HCT116 (cell line): Measurements from ENCODE around the gene ITPR1. TPM values are rescaled to one million over a fixed set of nuclear protein-coding genes. Genes with fewer than 3 reads are reported as not detected.

Experiments
- ATAC-seq: fragments of 200-7000 bp; cut with Tn5 transposase; 2 replicates; pipeline ENCODE4 v1.9.1; 2020; ENCODE audit warnings: mild to moderate bottlenecking, moderate library complexity
- BruUV-seq: library from RNA; stranded (reverse); fragments of 400-500 nt; replicated peaks from 2 replicates; lab custom pipeline; 2021; lab: Mats Ljungman, UMichigan
- CTCF ChIA-PET: fragments of 300-600 bp; sonication (Branson Sonifier 250); formaldehyde crosslinking; loops from one replicate; lab custom pipeline; 2021; ENCODE audit warnings: antibody characterized with exemption; lab: Charles Lee
- POLR2A ChIA-PET: fragments of 300-600, 350-600 bp; sonication (Branson Sonifier 250); formaldehyde crosslinking; loops from one replicate; lab custom pipeline; 2021; ENCODE audit warnings: antibody characterized with exemption; lab: Charles Lee
- RAD21 ChIA-PET, 2 experiments: fragments of 300-600 bp; sonication (Branson Sonifier 250); formaldehyde crosslinking; loops; one replicate each; lab custom pipeline; 2023; ENCODE audit warnings: low total read pairs in 2 of 2; ENCODE audit not compliant: uncharacterized antibody in 2 of 2, unreplicated experiment in 2 of 2, low non-redundant PET in 1 of 2; lab: Charles Lee
- DNase-seq: peaks from one replicate; pipeline ENCODE4 v3.0.0-alpha.2; 2010; ENCODE audit warnings: low read depth, low spot score
- H2AFZ ChIP-seq: fragments of 200-600 bp; shearing (Covaris generic), sonication (generic); 2 replicates; pipeline ENCODE4 v1.6.1; 2017; ENCODE audit warnings: low read depth, mixed run types, mixed read lengths, antibody characterized with exemption, low read length; ENCODE audit not compliant: poor library complexity, severe bottlenecking
- H3K27ac ChIP-seq: 2 replicates; pipeline ENCODE4 v1.5.1; 2012; ENCODE audit warnings: low read depth, low read length
- H3K27me3 ChIP-seq: fragments of 200-600 bp; sonication (generic); 2 replicates; pipeline ENCODE4 v1.6.1; 2016; ENCODE audit warnings: mixed run types, low read length, mixed read lengths; ENCODE audit not compliant: insufficient read depth
- H3K36me3 ChIP-seq, 2 experiments: fragments of 200-500 bp in 1 of 2; fragments of 200-600 bp in 1 of 2; sonication (Bioruptor generic) in 1 of 2; sonication (generic) in 1 of 2; 2 replicates each; pipeline versions ENCODE4 v1.5.1 to v1.6.1; 2014 to 2016; ENCODE audit warnings: low read length in 2 of 2, inconsistent platforms in 1 of 2, mixed read lengths in 1 of 2, mixed run types in 1 of 2; ENCODE audit not compliant: insufficient read depth in 2 of 2, control insufficient read depth in 1 of 2
- H3K4me1 ChIP-seq, 2 experiments: fragments of 200-600 bp in 1 of 2; sonication (generic) in 1 of 2; 2 replicates each; pipeline versions ENCODE4 v1.5.1 to v1.6.1; 2012 to 2017; ENCODE audit warnings: low read length in 2 of 2, inconsistent platforms in 1 of 2, mild to moderate bottlenecking in 1 of 2, mixed read lengths in 1 of 2, mixed run types in 1 of 2, moderate library complexity in 1 of 2; ENCODE audit not compliant: insufficient read depth in 2 of 2, control insufficient read depth in 1 of 2
- H3K4me2 ChIP-seq: fragments of 200-600 bp; sonication (generic); 2 replicates; pipeline ENCODE4 v1.6.1; 2017; ENCODE audit warnings: mixed run types, low read length, mixed read lengths
- H3K4me3 ChIP-seq, 2 experiments: fragments of 200-600 bp in 1 of 2; sonication (generic) in 1 of 2; replicated peaks in 1 of 2; 2 replicates each; pipeline ENCODE4 v1.5.1; 2011 to 2016; ENCODE audit warnings: low read length in 2 of 2, control low read depth in 1 of 2, low read depth in 1 of 2, mild to moderate bottlenecking in 1 of 2, mixed read lengths in 1 of 2, mixed run types in 1 of 2
- H3K79me2 ChIP-seq: fragments of 200-600 bp; sonication (generic); 2 replicates; pipeline ENCODE4 v1.6.1; 2017; ENCODE audit warnings: mild to moderate bottlenecking, mixed run types, low read length, moderate library complexity, mixed read lengths; ENCODE audit not compliant: insufficient read depth
- H3K9ac ChIP-seq: fragments of 200-600 bp; sonication (generic); 2 replicates; pipeline ENCODE4 v1.6.1; 2016; ENCODE audit warnings: low read length, mixed read lengths
- H3K9me2 ChIP-seq: fragments of 200-600 bp; sonication (generic), shearing (Covaris generic); 2 replicates; pipeline ENCODE4 v1.6.1; 2017; ENCODE audit warnings: mixed run types, mild to moderate bottlenecking, moderate library complexity; ENCODE audit not compliant: insufficient read depth
- H3K9me3 ChIP-seq, 2 experiments: fragments of 200-500 bp in 1 of 2; fragments of 200-600 bp in 1 of 2; sonication (Bioruptor generic) in 1 of 2; sonication (generic) in 1 of 2; 2 replicates each; pipeline ENCODE4 v1.6.1; 2014 to 2017; ENCODE audit warnings: low read length in 2 of 2, mixed read lengths in 2 of 2, inconsistent platforms in 1 of 2, low read depth in 1 of 2, mild to moderate bottlenecking in 1 of 2, mixed run types in 1 of 2, moderate library complexity in 1 of 2; ENCODE audit not compliant: control insufficient read depth in 1 of 2, insufficient read depth in 1 of 2
- H4K20me1 ChIP-seq: fragments of 200-600 bp; sonication (generic), shearing (Covaris generic); 2 replicates; pipeline ENCODE4 v1.6.1; 2017; ENCODE audit warnings: mixed run types, mild to moderate bottlenecking, moderate library complexity; ENCODE audit not compliant: insufficient read depth
- ATF3 ChIP-seq: IDR thresholded peaks from 2 replicates; pipeline ENCODE4 v1.6.1; 2012
- CBX3 ChIP-seq: IDR thresholded peaks from 2 replicates; pipeline ENCODE4 v1.6.1; 2012; ENCODE audit warnings: low read depth
- CEBPB ChIP-seq: IDR thresholded peaks from 2 replicates; pipeline ENCODE4 v1.6.1; 2012; ENCODE audit warnings: low read depth
- ELF1 ChIP-seq: IDR thresholded peaks from 2 replicates; pipeline ENCODE4 v1.6.1; 2012; ENCODE audit warnings: low read depth, borderline replicate concordance
- EZH2phosphoT487 ChIP-seq: fragments of 200-600 bp; IDR thresholded peaks from 2 replicates; pipeline ENCODE4 v1.6.1; 2018; ENCODE audit warnings: antibody characterized with exemption, borderline replicate concordance
- FOSL1 ChIP-seq: IDR thresholded peaks from 2 replicates; pipeline ENCODE4 v1.6.1; 2012; ENCODE audit warnings: low read depth
- JUND ChIP-seq: IDR thresholded peaks from 2 replicates; pipeline ENCODE4 v1.6.1; 2012
- POLR2AphosphoS5 ChIP-seq: IDR thresholded peaks from 2 replicates; pipeline ENCODE4 v1.6.1; 2011; ENCODE audit warnings: mild to moderate bottlenecking, low read depth, low read length, moderate library complexity
- REST ChIP-seq: IDR thresholded peaks from 2 replicates; pipeline ENCODE4 v1.6.1; 2012; ENCODE audit warnings: low read depth
- SIN3A ChIP-seq: IDR thresholded peaks from 2 replicates; pipeline ENCODE4 v1.6.1; 2012; ENCODE audit warnings: low read depth
- SP1 ChIP-seq: IDR thresholded peaks from 2 replicates; pipeline ENCODE4 v1.6.1; 2012; ENCODE audit warnings: low read depth
- SRF ChIP-seq: IDR thresholded peaks from 2 replicates; pipeline ENCODE4 v1.6.1; 2012; ENCODE audit warnings: low read depth
- YY1 ChIP-seq: IDR thresholded peaks from 2 replicates; pipeline ENCODE4 v1.6.1; 2011; ENCODE audit warnings: low read length, low read depth, moderate library complexity, mild to moderate bottlenecking; ENCODE audit not compliant: insufficient replicate concordance; ENCODE audit errors: extremely low read depth
- ZFX ChIP-seq: fragments of 450-650 bp; IDR thresholded peaks from 2 replicates; pipeline ENCODE4 v1.6.1; 2017
- intact Hi-C: fragments of 100-400 bp; cut with micrococcal nuclease; formaldehyde crosslinking; loops from 2 replicates; pipeline ENCODE4 v1.10.0; 2022
- total RNA-seq: library from RNA; stranded (reverse); gene quantifications from one replicate; pipeline ENCODE4 v1.2.1, GENCODE V29; 2021; ENCODE audit not compliant: unreplicated experiment
- TF ChIP-seq, protein P1 (sequence below): IDR thresholded peaks from 2 replicates; pipeline ENCODE4 v1.6.1; 2011; ENCODE audit warnings: mild to moderate bottlenecking, low read length, moderate library complexity; ENCODE audit not compliant: insufficient replicate concordance; ENCODE audit errors: extremely low read depth

The ITPR1 gene
- total RNA-seq, 1 experiment from 2014 or later = 9.2 TPM

DNA sequence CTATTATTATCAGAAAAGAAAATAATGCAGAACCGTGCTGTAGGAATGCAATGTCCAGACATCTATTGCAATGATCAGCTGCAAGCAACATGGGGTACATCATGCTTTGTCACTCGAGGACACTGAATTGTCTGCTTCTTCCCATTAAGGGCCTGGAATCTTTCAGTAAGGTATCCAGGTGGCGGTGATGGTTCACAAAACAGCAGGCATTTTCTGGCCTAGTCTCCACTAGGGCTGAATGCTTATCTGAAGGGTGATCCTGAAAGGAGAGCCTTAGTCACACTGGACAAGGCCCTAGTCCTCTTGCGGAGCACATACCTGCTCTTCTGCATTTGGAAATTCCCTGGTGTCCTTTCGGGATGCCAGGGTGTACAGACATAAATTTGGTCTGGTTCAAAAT lies 21.2 kb downstream of the ITPR1 start:
- RAD21 ChIA-PET = no interaction called here
- no peak overlapping the region for H3K4me3 ChIP-seq
- H4K20me1 ChIP-seq = no peaks in the 10 kb centered on the region
- no peaks in the 10 kb centered on the region for H3K79me2 ChIP-seq
- CTCF ChIA-PET = no interaction called here
- H2AFZ ChIP-seq = no peak overlapping the region
- H3K9me2 ChIP-seq = no peaks in the 10 kb centered on the region
- TF ChIP-seq ATF3 = no peak
- no peak for TF ChIP-seq CBX3
- no peak for TF ChIP-seq SRF
- no peak for TF ChIP-seq SP1
- no peak for TF ChIP-seq EZH2phosphoT487
- TF ChIP-seq, protein P1, sequence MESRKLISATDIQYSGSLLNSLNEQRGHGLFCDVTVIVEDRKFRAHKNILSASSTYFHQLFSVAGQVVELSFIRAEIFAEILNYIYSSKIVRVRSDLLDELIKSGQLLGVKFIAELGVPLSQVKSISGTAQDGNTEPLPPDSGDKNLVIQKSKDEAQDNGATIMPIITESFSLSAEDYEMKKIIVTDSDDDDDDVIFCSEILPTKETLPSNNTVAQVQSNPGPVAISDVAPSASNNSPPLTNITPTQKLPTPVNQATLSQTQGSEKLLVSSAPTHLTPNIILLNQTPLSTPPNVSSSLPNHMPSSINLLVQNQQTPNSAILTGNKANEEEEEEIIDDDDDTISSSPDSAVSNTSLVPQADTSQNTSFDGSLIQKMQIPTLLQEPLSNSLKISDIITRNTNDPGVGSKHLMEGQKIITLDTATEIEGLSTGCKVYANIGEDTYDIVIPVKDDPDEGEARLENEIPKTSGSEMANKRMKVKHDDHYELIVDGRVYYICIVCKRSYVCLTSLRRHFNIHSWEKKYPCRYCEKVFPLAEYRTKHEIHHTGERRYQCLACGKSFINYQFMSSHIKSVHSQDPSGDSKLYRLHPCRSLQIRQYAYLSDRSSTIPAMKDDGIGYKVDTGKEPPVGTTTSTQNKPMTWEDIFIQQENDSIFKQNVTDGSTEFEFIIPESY = no peak
- TF ChIP-seq JUND = no peak
- no peak for TF ChIP-seq FOSL1
- no peak for TF ChIP-seq YY1
- TF ChIP-seq POLR2AphosphoS5 = no peak
- no peak for TF ChIP-seq CEBPB
- TF ChIP-seq ZFX = no peak
- TF ChIP-seq REST = no peak
- no peak for TF ChIP-seq ELF1
- TF ChIP-seq SIN3A = no peak
- intact Hi-C loops = no loop called here
- ATAC-seq (no peak), DNase-seq (no peak)
- no peaks in the 10 kb centered on the region for H3K36me3 ChIP-seq
- no peak overlapping the region for H3K27ac ChIP-seq
- no peak overlapping the region for H3K4me2 ChIP-seq
- POLR2A ChIA-PET = no interaction called here
- H3K9ac ChIP-seq = no peak overlapping the region
- H3K27me3 ChIP-seq = 0 out of 2 replicates have a peak, but pooled peaks cover 4% of the 10 kb centered on the region
- H3K9me3 ChIP-seq = no peaks in the 10 kb centered on the region
- BruUV-seq = no TSS peak
- no peaks in the 10 kb centered on the region for H3K4me1 ChIP-seq
